Calu3 (cell line): Measurements from ENCODE around the gene ALPK1. TPM values are rescaled to one million over a fixed set of nuclear protein-coding genes. Genes with fewer than 3 reads are reported as not detected.
A peak's percentile ranks its signal among the peaks of the same experiment; 100 is the strongest.

Source experiments
- BruUV-seq: library from RNA; stranded (reverse); fragments of 400-500 nt; replicated peaks from 2 replicates; lab custom pipeline; 2021; lab: Mats Ljungman, UMichigan
- CTCF ChIA-PET: fragments of 300-600 bp; sonication (Branson Sonifier 250); formaldehyde crosslinking; loops from one replicate; lab custom pipeline; 2022; ENCODE audit warnings: antibody characterized with exemption; lab: Charles Lee
- DNase-seq: peaks from one replicate; pipeline ENCODE4 v3.0.0; 2022
- H3K27ac Mint-ChIP-seq: one replicate; pipeline ENCODE4 v1.8.0; 2022; ENCODE audit warnings: mixed read lengths; ENCODE audit not compliant: unreplicated experiment
- H3K27me3 Mint-ChIP-seq: one replicate; pipeline ENCODE4 v1.8.0; 2022; ENCODE audit warnings: mixed read lengths; ENCODE audit not compliant: unreplicated experiment
- H3K36me3 Mint-ChIP-seq: one replicate; pipeline ENCODE4 v1.8.0; 2022; ENCODE audit warnings: mild to moderate bottlenecking, moderate library complexity, mixed read lengths; ENCODE audit not compliant: insufficient read depth, unreplicated experiment
- H3K4me1 Mint-ChIP-seq: one replicate; pipeline ENCODE4 v1.8.0; 2022; ENCODE audit warnings: mild to moderate bottlenecking, low read depth, mixed read lengths; ENCODE audit not compliant: unreplicated experiment
- H3K4me3 Mint-ChIP-seq: one replicate; pipeline ENCODE4 v1.8.0; 2022; ENCODE audit warnings: mild to moderate bottlenecking, low read depth, moderate library complexity, mixed read lengths; ENCODE audit not compliant: unreplicated experiment
- H3K9me3 Mint-ChIP-seq: one replicate; pipeline ENCODE4 v1.8.0; 2022; ENCODE audit warnings: low read depth, mixed read lengths; ENCODE audit not compliant: unreplicated experiment
- intact Hi-C: fragments of 100-400 bp; cut with micrococcal nuclease; formaldehyde crosslinking; loops from one replicate; pipeline ENCODE4 v1.10.0; 2022; ENCODE audit not compliant: unreplicated experiment
- total RNA-seq: library from RNA; stranded (reverse); gene quantifications from 2 replicates; pipeline ENCODE4 v1.2.3, GENCODE V29; 2022
- TF ChIP-seq, protein P1 (sequence below): fragments of 200-600 bp; IDR thresholded peaks from one replicate; pipeline ENCODE4 v1.8.0; 2022; ENCODE audit warnings: antibody characterized with exemption; ENCODE audit not compliant: unreplicated experiment

ALPK1 gene
- total RNA-seq, 1 experiment from 2014 or later: 17.1 TPM

DNA sequence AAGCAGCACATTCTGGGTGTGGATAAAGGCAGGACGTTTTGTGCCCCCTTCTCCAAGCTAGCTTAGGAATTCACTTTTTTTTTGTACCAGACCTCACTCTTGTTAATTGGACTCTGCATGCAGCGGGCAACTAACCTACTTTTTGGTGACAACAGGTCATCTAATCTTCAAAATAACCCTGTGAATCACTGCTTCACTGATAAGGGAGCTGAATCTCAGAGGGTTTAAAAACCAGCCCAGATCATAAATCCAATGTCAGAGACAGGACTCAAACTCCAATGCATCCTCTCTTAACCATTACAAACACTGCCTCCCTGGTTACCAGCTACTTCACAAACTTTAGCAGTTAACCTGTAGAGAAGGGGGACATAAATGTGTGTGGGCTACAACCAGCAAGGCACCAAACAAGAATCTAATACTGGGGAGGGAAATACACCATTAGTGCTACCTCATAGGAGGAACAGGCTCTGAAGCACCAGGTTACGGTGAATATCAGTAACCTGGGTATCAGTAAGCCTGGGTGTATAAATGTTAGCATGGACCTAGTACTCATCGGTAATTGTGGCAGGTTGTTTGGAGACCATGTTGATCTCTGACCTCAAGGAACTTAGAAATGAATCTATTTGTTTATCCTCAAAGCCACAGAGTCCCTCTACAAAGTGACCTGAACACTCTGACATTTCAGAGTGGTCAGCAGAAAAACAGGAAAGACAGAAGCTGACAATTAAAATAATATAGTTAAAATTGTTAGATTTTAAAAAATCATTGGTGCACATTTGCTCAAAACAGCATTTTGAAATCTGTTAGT, 14.1 kb upstream of the ALPK1 start:
- no peak for DNase-seq
- intact Hi-C loops: no loop called here
- Mint-ChIP-seq H3K27ac (peak overlapping the region; percentile 36), H3K4me3 (peak overlapping the region; percentile 74), H3K27me3 (no peaks in the 10 kb centered on the region), H3K4me1 (peaks cover 15% of the 10 kb centered on the region), H3K9me3 (no peaks in the 10 kb centered on the region), H3K36me3 (peaks cover 24% of the 10 kb centered on the region)
- CTCF ChIA-PET: no interaction called here
- no TSS peak for BruUV-seq
- TF ChIP-seq, protein P1, sequence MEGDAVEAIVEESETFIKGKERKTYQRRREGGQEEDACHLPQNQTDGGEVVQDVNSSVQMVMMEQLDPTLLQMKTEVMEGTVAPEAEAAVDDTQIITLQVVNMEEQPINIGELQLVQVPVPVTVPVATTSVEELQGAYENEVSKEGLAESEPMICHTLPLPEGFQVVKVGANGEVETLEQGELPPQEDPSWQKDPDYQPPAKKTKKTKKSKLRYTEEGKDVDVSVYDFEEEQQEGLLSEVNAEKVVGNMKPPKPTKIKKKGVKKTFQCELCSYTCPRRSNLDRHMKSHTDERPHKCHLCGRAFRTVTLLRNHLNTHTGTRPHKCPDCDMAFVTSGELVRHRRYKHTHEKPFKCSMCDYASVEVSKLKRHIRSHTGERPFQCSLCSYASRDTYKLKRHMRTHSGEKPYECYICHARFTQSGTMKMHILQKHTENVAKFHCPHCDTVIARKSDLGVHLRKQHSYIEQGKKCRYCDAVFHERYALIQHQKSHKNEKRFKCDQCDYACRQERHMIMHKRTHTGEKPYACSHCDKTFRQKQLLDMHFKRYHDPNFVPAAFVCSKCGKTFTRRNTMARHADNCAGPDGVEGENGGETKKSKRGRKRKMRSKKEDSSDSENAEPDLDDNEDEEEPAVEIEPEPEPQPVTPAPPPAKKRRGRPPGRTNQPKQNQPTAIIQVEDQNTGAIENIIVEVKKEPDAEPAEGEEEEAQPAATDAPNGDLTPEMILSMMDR: no peak

DNA sequence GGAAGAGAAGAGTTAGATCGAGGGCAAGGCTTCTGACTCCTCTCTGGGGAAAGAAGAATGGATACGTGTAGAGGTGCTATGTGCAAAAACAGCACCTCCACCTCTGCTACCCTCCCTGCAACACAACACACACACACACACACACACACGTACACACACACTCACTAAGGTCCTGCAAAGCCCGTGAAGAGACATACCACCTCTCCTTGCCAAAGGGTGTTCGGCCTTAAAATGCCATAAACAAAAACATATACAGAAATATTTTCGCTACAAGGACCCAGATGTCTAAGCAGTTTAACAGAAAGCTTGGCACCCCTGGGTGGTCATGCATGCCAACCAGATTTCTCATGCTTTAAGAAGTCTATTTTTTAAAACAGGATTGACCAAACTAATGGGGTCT, 13.0 kb upstream of the ALPK1 start:
- Mint-ChIP-seq H3K27ac (peak overlapping the region; percentile 52), H3K9me3 (no peaks in the 10 kb centered on the region), H3K27me3 (no peaks in the 10 kb centered on the region), H3K4me3 (peak overlapping the region; percentile 74), H3K4me1 (peaks cover 15% of the 10 kb centered on the region), H3K36me3 (peaks cover 24% of the 10 kb centered on the region)
- DNase-seq: no peak
- TF ChIP-seq, protein P1: no peak
- intact Hi-C loops: no loop called here
- CTCF ChIA-PET: no interaction called here
- no TSS peak for BruUV-seq

DNA sequence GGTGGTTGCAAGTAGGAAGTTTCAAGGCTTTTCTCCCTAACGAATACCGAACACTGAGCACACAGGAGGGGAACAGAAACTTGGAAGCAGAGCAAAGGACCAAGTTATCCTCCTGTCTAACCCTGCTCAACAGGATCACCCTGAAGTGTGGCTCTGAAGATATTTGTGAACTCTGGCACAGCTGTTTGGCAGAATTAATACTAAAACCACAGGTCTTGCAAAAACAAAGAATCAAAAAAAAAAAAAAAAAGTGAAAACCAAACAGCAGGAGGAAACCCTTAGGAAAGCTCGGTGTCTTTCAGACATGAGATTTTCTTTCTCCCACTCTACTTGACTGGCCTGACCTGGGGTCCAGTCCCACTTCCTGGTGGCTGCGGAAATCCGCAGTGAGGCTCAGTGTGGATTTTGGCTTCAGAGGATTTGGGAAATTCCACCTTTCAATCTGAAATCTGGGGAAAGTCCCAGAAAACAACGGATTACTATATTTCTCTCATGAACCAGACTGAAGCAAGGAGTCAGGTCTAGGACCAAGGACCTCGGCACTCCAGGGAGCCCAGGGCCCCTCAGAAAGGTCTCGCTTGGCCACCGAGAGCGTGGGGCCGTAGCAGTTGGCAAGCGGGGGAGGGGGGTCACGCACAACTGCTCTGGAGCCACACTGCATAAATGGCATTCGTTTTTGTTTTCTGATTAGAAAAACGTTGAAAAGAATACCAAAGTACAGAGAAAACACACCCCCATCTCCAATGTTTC, 12.3 kb upstream of the ALPK1 start:
- TF ChIP-seq, protein P1: no peak
- H3K27me3 Mint-ChIP-seq: no peaks in the 10 kb centered on the region
- H3K9me3 Mint-ChIP-seq: no peaks in the 10 kb centered on the region
- CTCF ChIA-PET: no interaction called here
- H3K36me3 Mint-ChIP-seq: peaks cover 24% of the 10 kb centered on the region
- H3K4me1 Mint-ChIP-seq: peaks cover 15% of the 10 kb centered on the region
- peak; percentile 1 for DNase-seq
- TSS peak; percentile 53 for BruUV-seq
- intact Hi-C loops: no loop called here
- H3K4me3 Mint-ChIP-seq: peak overlapping the region; percentile 74
- H3K27ac Mint-ChIP-seq: no peak overlapping the region

DNA sequence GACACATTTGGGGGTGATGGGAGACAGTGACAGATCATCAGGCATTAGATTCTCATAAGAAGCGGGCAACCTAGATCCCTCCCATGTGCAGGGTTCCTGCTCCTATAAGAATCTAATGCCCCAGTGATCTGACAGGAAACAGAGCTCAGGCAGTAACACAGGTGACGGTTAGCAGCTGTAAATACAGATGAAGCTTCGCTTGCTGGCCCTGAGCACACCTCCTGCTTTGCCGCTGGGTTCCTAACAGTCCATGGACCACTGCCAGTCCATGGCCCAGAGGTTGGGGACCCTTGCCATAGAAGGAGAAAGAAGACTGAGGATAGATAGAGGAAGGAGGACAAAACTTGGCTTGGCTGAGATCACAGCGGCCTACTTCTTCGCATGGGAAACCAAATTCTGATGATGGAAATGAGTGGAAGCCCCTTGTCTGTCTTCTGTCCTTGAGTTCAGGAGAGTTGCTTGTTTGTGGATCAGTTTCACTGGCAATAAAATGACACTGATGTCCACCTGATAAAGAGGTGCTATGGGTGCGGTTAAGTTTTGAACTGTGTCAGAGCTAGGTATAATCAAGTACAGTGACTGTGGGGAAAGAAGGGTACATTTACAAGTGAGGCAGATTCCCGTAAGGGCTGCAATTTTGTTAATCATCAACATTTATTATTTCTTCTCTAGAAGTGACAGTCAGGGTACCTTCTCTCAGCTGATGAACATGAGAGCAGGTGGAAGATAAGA, 9.7 kb upstream of the ALPK1 start:
- H3K9me3 Mint-ChIP-seq: no peaks in the 10 kb centered on the region
- DNase-seq: no peak
- CTCF ChIA-PET: no interaction called here
- H3K4me1 Mint-ChIP-seq: peaks cover 15% of the 10 kb centered on the region
- intact Hi-C loops: no loop called here
- TF ChIP-seq, protein P1: no peak
- no TSS peak for BruUV-seq
- H3K27me3 Mint-ChIP-seq: no peaks in the 10 kb centered on the region
- H3K4me3 Mint-ChIP-seq: no peak overlapping the region
- H3K27ac Mint-ChIP-seq: no peak overlapping the region
- peaks cover 24% of the 10 kb centered on the region for H3K36me3 Mint-ChIP-seq
